Measurements from ENCODE around the gene TOX2.

TOX2 gene

DNA sequence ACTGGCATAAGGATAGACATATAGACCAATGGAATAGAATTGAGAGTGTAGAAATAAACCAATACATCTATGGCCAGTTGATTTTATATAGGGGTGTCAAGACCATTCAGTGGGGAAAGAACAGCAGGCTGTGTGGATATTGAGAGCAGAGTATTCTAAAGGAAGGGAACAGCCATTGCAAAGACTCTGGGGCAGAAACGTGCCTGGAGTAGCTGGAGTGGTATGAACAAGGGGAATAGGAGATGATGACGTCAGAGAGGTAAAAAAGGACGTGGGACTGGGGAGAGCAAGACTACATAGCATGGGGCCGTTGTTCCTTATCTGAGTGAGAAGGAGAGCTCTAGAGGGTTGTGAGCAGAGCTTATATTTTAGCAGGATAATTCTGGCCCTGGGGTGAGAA lies 85.2 kb downstream of the TOX2 start:
- DNase-seq (ENCODE audit: low read depth) = no peak

DNA sequence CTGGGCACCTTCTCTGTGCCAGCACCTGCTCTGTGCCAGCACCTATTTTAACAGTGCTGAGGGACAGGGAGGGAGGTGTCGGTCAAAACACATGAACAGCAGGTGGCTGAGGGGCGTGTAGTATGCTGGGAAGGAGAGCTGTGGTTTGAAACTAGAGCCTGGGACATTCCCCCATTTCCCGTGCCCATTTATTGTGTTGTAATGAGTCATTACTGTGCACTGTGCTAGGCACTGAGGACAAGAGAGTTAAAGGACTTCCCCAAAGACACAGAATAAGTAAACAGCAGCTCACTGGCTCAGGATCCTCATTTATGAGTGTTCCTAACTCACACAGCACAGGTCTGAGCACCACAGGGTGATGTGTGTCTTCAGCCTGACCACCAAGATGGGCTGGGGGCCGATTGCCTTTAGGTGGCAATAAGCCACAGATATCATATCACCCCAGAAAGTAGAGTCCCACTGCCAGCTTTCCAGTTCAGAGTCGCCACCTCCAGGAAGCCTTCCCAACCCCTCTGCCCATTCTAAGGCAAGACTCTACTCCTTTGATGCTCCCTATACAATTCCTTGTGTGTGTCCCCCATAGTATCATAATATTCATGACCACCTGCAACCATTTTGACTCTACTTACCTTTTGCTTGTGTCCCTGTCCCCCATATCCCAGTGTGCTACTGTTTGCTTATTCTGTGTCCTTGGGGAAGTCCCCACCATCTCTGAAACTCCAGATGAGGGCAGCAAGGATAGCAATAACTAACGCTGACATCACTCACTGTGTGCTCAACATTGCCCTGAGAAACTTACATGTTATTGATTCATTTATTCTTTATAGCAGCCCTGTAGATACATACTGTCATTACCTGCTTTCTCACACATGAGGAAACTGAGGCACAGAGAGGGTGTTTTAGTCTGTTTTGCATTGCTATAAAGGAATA lies 87.3 kb downstream of the TOX2 start:
- no peak for DNase-seq (ENCODE audit: low read depth)

DNA sequence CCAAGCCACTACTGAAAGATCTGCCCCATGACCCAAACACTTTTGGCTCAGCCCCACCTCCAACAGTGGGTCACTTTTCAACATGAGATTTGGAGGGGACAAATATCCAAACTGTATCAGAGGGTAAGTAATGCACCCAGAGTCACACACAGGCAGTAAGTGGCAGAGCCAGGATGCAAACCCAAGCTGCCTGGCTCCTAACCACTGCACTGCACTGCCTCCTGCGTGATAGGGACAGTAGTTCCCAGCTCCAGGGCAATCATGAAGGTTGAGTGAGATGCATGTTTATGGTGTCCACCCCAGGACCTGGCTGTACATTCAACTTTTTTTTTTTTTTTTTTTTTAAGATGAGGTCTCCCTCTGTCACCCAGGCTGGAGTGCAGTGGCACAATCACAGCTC lies 88.2 kb downstream of the TOX2 start:
- no peak for DNase-seq (ENCODE audit: low read depth)

DNA sequence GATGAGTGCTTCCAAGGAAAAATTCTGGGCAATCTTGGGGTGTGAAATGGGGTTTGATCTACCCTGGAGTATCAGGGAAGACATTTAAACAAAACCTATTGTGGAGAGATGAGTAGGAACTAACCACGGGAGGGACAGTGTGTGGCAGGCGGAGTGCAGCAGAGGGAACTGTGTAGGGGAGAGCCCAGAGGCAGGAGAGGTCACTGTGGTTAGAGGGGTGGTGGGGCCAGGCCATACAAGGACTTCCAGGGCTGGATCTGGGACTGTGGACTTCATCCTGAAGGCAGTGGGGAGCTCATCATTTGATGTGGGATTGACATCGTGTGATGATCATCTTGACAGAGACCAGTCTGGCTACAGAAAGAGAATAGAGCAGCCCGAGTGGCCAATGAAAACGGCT lies 89.0 kb downstream of the TOX2 start:
- no peak for DNase-seq (ENCODE audit: low read depth)

DNA sequence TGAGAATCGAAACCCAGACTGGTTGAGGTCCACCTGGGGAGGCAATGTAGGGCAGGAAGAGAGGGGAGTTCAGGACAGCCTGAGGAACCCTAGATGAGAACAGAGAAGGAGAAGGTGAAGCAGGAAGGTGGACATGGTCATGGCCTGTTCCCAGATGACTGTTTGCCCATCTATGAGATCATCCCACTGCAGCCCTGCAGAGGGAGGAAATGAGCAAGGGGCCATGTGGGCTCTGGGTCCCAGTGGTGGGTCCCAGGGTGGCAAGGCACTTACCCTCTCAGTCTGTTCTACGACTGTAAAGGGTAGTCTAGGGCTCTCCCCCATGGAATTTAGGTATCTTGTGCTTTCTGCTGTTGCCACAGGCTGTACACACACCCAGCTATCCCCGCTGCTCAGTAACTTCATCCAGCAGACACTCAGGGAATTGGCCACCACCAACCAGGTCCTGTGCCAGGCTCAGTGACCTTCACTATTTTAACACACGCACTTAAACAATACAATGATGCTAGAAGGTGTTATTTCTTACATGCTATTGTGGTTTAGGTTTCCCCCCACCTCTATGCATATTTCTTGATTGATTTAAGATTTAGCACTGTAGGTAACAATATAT lies 89.8 kb downstream of the TOX2 start:
- DNase-seq (ENCODE audit: low read depth) = no peak

DNA sequence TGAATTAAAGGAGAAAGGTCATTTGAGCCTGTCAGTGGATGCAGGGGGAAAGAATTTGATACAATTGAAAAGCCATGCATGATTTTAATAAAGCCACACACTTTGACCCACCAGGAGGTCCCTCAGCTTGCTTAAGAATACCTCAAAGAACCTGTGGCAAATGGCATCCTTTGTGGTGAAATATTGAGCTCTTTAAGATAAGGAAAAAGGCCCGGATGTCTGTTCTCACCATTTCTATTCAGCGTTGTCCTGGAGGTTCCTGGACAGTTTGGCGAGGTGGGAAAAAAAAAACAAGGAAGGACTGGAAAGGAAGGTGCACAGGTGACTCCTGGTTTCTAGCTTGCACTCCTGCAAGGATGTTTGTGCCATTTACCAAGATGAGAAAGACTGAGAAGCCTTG lies 91.0 kb downstream of the TOX2 start:
- DNase-seq (ENCODE audit: low read depth) = no peak

DNA sequence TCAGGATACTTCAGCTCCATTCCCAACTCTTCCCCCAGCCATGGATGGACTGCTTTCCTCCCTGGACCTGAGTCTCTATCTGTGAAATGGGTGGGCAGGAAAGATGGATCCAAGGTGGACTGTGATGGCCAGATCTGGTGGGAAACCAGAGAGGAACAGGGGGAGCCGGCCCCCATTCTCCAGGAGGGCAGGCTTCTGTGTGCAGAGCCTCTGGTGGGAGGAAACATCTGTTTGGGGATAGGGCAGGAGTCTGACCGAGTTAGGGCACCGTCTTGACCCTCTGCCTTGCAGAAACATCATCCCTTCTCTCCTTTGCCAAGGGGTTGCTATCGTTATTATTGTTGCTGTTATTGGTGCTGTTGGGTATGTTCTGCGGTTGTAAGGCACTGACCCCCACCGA lies 91.5 kb downstream of the TOX2 start:
- DNase-seq (ENCODE audit: low read depth) = no peak

DNA sequence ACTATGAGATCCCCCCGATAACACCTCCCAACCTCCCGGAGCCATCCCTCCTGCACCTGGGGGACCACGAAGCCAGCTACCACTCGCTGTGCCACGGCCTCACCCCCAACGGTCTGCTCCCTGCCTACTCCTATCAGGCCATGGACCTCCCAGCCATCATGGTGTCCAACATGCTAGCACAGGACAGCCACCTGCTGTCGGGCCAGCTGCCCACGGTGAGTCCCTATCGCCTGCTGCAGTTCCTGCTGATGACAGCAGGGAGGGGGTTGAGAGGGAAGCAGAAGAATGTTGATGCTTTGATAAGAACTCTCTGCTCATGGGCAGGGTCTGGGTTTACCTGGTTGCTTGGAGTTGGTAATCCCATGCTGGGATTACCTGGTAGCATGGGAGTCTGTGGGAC lies 91.9 kb downstream of the TOX2 start:
- DNase-seq (ENCODE audit: low read depth) = no peak

DNA sequence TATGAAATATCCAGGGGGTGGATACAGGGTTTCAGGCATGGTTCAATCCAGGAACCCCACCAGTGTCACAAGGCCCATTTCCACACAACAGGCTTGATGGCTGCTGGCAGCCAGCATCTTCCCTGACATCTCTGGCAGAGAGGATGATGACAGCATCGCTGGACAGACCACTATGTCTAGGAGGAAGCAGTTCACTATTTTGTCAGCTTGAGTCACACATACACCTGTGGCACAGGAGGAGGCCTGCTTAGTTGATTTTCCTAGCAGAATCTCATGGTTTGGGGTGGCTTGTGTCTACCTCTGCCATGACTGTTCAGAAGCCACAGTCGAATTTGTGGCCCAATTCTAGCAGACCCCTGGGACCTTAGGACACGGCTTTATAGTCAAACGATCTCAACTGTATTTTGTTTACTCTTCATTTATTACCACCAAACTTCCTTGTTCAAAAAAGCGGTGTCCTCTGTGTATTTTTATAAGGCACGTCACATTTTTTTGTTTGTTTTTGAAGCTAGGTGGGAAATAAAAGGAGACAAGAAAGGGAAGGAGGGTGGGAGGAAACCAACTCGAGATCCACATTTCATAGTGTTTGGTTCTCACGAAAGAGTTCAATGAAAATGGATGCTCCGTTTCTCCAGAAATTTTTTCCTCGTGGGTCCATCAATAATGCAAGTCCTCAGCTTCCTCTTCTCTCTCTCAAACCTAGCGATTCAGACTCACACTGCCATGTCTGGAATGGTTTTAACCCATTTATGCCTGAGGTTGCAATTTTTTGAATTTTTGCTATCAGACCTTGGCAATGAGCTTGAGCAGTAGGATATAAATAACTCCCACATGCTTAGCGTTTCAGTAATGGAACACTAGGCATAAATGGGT lies 94.4 kb downstream of the TOX2 start:
- no peak for DNase-seq (ENCODE audit: low read depth)

DNA sequence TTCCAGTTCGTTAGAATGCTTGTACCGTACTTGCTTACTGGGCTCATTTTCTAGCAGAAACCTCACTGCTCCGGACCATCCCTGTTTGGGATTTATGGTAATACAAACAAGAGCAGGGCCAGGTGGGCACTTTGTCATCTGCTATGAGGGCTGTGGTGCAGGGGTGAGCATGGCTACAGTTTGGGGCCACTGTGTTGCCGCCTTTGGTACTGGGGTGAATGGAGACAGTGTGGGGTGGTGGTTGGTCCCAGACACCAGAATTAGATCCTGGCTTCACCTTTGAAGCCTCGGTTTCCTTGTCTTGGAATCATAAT lies 95.0 kb downstream of the TOX2 start:
- no peak for DNase-seq (ENCODE audit: low read depth)

DNA sequence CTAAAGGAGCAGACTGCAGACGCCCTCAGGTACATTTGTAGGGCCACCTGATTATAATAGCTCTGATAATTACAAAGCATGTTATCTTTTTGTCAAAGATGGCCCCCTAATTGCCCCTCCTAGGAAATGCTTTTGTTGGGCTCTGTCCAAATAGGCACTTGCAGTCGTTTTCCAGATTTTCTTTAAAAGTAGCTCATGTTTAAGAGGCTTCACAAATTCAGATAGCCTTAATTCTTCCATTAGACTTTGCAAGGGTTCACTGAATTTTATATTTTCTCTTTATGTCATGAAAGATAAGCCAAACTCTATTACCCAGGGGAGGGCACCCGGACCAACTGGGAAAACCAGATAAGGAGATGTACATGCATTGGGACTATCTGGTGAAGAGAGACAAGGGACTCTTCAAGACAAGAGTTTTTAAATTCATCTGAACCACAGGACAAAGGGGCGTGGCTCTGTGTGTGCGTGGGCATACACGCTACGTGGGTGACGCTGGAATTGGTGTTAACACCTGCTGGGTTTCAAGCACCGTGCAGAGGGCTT lies 95.6 kb downstream of the TOX2 start:
- no peak for DNase-seq (ENCODE audit: low read depth)

DNA sequence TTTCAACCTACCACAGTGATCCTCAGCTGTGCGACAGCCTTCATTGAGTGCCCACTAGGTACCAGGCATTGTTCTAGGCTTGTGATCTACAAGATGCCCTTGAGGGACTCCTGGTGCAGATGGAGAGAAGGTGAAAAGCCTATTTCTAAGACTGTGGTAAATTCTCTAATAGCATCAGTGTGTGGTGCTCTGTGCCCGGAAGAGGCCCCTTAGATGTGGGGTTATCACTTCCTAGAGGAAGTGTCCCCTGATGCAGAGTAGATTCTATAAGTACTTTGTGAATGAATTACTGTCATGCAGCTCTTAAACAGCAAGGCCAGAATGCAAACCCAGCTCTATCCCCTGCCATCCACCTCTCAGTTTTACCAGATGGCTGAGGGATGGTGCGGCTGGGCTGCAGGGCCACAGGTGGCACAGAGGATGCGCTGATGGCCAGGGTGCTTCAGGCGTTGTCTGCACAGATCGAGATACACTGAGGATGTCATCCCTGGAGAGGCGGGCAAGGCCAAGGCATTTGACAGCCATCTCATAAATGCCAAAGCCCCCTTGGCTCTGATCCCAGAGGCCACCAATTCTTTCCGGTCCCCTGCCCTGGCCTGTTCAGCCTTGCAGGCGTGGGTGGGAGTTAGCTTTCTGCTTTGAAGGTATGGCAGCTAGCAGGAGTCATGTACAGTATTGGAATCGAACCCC lies 96.7 kb downstream of the TOX2 start:
- no peak for DNase-seq (ENCODE audit: low read depth)

DNA sequence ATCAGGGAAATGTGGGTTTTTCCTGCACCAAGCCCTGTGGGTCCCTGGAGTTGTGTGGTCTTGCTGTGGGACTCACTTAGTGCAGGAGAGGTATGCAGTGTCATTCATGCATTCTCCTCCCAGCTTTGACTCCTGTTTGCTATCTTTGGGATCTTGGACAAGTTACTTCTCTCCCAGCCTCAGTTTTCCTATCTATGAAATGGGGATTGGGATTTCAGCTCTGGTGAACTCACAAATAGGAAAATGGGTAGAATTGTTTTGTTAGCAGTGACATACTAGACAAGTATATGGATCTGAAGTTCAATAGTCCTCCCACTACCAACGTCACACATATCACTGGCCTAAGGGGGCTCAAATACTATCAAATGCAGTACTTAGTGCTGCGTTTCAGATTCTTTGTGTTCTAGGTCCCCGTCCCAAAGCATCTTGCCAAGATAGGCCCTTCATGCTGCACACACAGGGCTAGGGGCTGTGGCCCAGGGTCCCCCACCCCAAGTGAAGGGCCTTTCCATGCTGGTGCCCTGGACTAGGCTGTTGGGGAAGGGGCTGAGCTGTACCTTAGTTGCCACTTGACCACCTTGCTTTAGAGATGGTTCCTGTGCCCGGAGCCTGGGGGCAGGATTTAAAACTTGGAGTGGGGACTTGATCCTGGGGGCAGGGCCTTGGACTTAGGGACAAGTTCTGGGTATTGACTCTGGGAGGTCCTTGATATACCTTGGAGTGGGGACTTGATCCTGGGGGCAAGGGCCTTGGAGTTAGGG lies 98.0 kb downstream of the TOX2 start:
- DNase-seq (ENCODE audit: low read depth) = no peak

DNA sequence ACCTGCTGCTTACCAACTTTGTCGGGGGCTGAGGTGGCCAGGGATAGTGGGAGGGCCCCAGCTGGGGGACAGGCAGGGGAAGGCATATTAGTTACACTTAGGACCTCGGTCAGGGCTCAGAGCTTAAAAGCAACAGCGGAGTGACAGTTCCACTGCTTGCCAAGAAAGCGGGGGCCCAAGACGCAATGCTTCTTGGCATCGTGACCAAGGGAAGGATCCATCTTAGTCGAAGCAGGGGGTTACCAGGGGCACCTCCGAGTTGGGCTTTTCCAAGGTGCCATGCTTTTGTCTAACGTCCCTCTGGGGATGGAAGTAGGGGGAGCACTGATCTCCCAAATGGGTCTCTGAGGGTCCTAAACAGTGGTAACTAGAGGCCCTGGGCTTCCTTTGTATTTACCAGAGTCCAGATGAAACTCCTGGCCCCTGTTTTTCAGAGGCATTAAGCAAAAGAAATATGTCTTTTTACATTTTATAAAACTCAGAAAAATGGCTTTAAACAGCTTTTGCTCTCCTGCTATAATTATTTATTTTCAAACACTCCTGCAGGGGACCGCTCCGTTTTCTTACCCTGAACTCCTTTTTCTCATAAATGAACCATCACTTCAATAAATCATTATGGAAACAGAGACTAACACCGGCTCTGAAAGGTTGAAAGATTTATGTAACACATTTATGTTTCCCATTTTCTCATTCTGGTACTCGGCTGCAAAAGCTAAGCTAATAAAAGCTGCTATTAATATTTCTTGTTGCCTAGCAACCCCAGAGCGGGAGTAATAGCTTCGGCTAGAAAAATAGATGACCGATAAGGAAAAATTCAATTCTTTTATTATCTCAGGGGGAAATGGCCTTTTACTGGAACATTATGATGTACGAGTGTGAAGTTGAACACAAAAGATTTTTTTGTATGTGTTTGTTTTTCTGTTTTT lies 100.4 kb downstream of the TOX2 start:
- DNase-seq (ENCODE audit: low read depth) = no peak

DNA sequence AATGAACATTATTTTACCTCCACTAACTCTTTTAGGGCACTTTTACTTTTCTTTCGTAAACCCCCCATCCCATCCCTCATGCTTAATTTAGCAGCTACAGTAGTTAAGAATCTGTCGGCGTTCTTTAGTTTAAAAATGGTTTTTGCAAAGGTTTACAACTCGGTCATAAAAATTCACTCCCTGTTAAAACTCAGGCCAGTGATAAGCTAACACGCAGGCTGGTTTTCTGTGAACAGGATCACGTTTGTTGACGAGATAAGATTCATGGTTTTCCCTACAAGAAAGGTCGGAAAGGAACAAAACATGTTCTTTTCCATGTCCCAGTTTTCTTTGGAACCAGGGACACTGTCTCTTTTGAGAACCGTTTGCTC lies 101.1 kb downstream of the TOX2 start:
- DNase-seq (ENCODE audit: low read depth) = no peak

DNA sequence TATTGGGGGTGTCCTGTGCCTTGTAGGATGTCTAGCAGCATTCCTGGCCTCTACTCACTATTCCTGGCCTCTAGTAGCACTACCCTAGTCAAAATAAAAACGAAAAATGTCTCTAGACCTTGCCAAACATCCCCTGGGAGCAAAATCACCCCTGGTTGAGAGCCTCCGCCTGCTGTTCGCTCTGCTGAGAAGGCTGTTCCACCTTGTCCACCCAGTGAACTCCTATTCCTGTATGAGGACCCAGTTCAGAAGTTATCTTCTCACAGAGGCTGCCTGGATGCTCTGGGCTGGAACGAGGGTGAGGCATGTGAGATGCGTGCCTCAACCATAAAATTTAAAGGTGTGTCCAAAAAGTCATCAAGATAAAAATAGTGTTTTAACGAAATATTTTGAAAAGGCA lies 101.9 kb downstream of the TOX2 start:
- no peak for DNase-seq (ENCODE audit: low read depth)

DNA sequence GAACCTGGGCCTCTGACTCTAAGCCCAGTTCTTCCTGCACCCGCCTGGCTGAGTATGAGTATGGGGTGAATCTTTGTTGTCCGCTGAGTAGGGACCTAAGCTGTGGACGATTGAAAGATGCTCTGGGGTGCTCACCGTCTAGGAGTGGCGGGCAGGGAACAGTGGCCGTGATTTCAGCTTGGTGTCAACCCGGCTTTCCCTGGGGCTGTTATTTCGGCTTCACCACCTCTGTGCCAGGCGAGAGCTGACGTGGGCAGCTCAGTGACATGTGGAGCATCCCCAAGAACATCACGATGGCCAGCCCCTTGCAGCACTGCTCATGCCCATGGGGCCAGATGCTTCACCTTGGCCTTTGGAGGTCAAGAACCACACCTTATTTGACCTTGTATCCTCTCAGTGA lies 102.6 kb downstream of the TOX2 start:
- DNase-seq (ENCODE audit: low read depth) = no peak

DNA sequence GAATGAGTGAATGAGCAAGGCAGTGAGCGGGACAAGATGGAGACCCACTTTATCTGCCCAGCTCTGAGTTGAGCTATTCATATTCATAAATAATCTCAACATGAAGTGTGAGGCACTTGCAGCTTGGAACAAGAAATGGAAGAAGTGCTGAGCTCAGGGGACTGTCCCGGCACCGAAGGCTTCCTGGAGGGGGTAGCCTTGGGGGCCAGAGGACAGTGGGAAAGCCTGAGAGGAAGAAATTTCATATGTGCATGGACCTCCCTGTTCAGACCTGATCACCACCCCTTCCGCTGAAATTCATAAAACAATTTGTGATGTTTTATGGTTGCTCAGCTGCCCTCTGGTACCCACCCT lies 103.2 kb downstream of the TOX2 start:
- no peak for DNase-seq (ENCODE audit: low read depth)

DNA sequence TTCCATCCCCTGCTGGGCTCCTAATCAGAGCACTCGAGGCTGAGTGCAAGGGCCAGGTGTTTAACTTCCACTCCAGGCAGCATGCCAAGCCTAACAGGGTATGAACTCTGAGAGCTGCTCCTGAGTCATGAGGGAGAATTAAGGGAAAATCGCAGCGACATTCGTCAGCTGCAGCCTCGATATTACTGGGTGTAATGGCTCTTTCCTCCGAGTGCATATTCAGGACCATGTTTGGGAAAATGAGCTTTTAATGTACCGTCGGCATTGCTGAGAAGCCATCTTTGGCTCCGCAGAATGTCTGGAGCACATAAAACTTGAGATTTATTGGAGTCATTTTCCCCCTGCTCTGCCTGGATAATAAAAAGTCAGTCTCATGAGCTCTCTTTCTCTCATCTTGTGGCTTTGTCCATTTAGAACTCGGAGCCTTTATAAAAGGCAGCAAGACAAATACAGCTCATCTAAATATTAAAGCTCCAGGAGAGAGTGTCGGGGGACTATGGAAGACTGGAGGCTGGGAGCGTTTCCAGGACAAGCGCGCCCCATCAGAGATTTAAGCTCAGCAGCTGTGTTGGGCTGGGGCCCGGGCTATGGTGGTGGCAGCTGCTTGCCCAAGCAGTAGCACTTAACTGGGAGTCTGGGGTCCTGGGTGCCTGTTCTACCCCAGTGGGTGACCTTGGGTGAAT lies 103.7 kb downstream of the TOX2 start:
- no peak for DNase-seq (ENCODE audit: low read depth)

Data from activated T-cell treated with anti-CD3 and anti-CD28 coated beads for 24 hours (primary cell).